K562 (cell line): Measurements from ENCODE around the gene ROR2. TPM values are rescaled to one million over a fixed set of nuclear protein-coding genes. Genes with fewer than 3 reads are reported as not detected.

Experiments used
- ARNT ChIP-seq, 2 experiments: fragments of 450-650 bp; IDR thresholded peaks; 2 replicates each; pipeline ENCODE4 v1.6.1; 2016; ENCODE audit warnings: mild to moderate bottlenecking in 1 of 2
- DIDO1 ChIP-seq: fragments of 450-650 bp; IDR thresholded peaks from 2 replicates; pipeline ENCODE4 v1.6.1; 2016; ENCODE audit warnings: low read depth, missing biosample characterization, missing genetic modification characterization
- HMBOX1 ChIP-seq: sonication (generic); IDR thresholded peaks from 2 replicates; pipeline ENCODE4 v1.6.1; 2016
- HMGN3 ChIP-seq: IDR thresholded peaks from 2 replicates; pipeline ENCODE4 v1.6.1; 2011; ENCODE audit warnings: borderline replicate concordance, low read depth, mild to moderate bottlenecking, mixed read lengths, low read length; ENCODE audit not compliant: insufficient read length; ENCODE audit errors: extremely low read depth
- HNRNPUL1 ChIP-seq: fragments of 200-400 bp; formaldehyde crosslinking; IDR thresholded peaks from 2 replicates; pipeline ENCODE4 v1.6.1; 2017; ENCODE audit warnings: low read length
- IRF9 ChIP-seq: fragments of 450-650 bp; IDR thresholded peaks from 2 replicates; pipeline ENCODE4 v1.6.1; 2016; ENCODE audit warnings: missing biosample characterization, missing genetic modification characterization
- NCOR1 ChIP-seq: fragments of 450-650 bp; IDR thresholded peaks from 2 replicates; pipeline ENCODE4 v1.6.1; 2016; ENCODE audit warnings: mild to moderate bottlenecking, moderate library complexity
- RHOXF2B ChIP-seq: fragments of 250-450 bp; sonication (Bioruptor Pico); conservative IDR thresholded peaks from 2 replicates; pipeline ENCODE4 v1.5.1; 2021
- SMARCB1 ChIP-seq: IDR thresholded peaks from 2 replicates; pipeline ENCODE4 v1.6.1; 2011; ENCODE audit warnings: improper control_type of control experiment, low read depth; ENCODE audit not compliant: insufficient read length
- TFAP4 ChIP-seq: sonication (generic); formaldehyde crosslinking; IDR thresholded peaks from 2 replicates; pipeline ENCODE4 v1.8.0; 2022; ENCODE audit warnings: missing genetic modification reagents, mild to moderate bottlenecking, moderate library complexity, borderline replicate concordance
- TSHZ1 ChIP-seq: fragments of 250-450 bp; sonication (Bioruptor Pico); IDR thresholded peaks from 2 replicates; pipeline ENCODE4 v1.4.0; 2020; ENCODE audit warnings: mild to moderate bottlenecking, moderate library complexity
- ZNF384 ChIP-seq: IDR thresholded peaks from 2 replicates; pipeline ENCODE4 v1.6.1; 2012; ENCODE audit warnings: low read depth, low read length, improper control_type of control experiment
- polyA plus RNA-seq, 8 experiments: library from polyadenylated mRNA; depleted of rRNA in 4 of 8; stranded (reverse) in 5 of 8; unstranded in 3 of 8; fragments of >200 nt; fragmentation: Nextera tagmentation in 2 of 8; fragmentation: Illumina TruSeq in 1 of 8; extraction: Ambion mirVana in 2 of 8; extraction: Trizol in 1 of 8; gene quantifications; 2 replicates each; pipeline versions ENCODE4 v1.2.1 to v1.2.3, GENCODE V29; 2011 to 2014; ENCODE audit warnings: inconsistent platforms in 1 of 8, missing spikeins in 1 of 8
- total RNA-seq, 7 experiments: library from RNA; depleted of rRNA in 6 of 7; stranded (reverse); fragments of >200 nt in 6 of 7; fragmentation: Illumina TruSeq in 2 of 7; extraction: Trizol in 2 of 7; gene quantifications; 2 replicates each; pipeline versions ENCODE4 v1.2.1 to v1.2.3, GENCODE V29; 2011 to 2021; ENCODE audit warnings: low replicate concordance in 1 of 7

Gene ROR2
- total and polyA plus RNA-seq, 9 of the 15 experiments (the other 6 are each of a cell fraction or from before 2014, with no cell fraction given), result 5.6 to 33.8 (median 15.3) TPM

GRCh38 chr9:91714020-91714806 lies 235.8 kb downstream of the ROR2 start (continued):
- TF ChIP-seq HNRNPUL1 (no peak), RHOXF2B (CRISPR knock-in tag) (no peak), TFAP4 (CRISPR knock-in tag) (no peak), ARNT (IDR thresholded peaks at IDR 0.05) (no peak), ZNF384 (peak; percentile 71), HMBOX1 (no peak), IRF9 (no peak), NCOR1 (no peak), TSHZ1 (CRISPR knock-in tag) (no peak), HMGN3 (no peak), SMARCB1 (no peak), DIDO1 (tag) (no peak)
- TF ChIP-seq, all 486 proteins: peak for 9
